Astrocyte of the spinal cord (primary cell): Measurements from ENCODE around the gene PDGFC.
A peak's percentile ranks its signal among the peaks of the same experiment; 100 is the strongest.

Experiments used
- DNase-seq: peaks from one replicate; pipeline ENCODE4 v3.0.0; 2011; ENCODE audit warnings: low read depth, low spot score
- H3K4me3 ChIP-seq: 2 replicates; pipeline ENCODE4 v1.5.1; 2011; ENCODE audit warnings: low read depth, mild to moderate bottlenecking, low read length, moderate library complexity
- in situ Hi-C: cut with HindIII; loops from 2 replicates; pipeline ENCODE4 v1.10.0; 2017; ENCODE audit warnings: low sequenced_read_pairs
- TF ChIP-seq, protein P1 (sequence below): IDR thresholded peaks from 2 replicates; pipeline ENCODE4 v1.5.1; 2012; ENCODE audit warnings: low read depth, mild to moderate bottlenecking, low read length, inconsistent platforms

Gene PDGFC, protein sequence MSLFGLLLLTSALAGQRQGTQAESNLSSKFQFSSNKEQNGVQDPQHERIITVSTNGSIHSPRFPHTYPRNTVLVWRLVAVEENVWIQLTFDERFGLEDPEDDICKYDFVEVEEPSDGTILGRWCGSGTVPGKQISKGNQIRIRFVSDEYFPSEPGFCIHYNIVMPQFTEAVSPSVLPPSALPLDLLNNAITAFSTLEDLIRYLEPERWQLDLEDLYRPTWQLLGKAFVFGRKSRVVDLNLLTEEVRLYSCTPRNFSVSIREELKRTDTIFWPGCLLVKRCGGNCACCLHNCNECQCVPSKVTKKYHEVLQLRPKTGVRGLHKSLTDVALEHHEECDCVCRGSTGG

GRCh38 chr4:156971676-156972378 lies at the start of gene PDGFC:
PDGFC (minus strand) TSS chr4:156971799; CDS start chr4:156970903, 896 bp downstream.
- DNase-seq = peak; percentile 83
- TF ChIP-seq, protein P1, sequence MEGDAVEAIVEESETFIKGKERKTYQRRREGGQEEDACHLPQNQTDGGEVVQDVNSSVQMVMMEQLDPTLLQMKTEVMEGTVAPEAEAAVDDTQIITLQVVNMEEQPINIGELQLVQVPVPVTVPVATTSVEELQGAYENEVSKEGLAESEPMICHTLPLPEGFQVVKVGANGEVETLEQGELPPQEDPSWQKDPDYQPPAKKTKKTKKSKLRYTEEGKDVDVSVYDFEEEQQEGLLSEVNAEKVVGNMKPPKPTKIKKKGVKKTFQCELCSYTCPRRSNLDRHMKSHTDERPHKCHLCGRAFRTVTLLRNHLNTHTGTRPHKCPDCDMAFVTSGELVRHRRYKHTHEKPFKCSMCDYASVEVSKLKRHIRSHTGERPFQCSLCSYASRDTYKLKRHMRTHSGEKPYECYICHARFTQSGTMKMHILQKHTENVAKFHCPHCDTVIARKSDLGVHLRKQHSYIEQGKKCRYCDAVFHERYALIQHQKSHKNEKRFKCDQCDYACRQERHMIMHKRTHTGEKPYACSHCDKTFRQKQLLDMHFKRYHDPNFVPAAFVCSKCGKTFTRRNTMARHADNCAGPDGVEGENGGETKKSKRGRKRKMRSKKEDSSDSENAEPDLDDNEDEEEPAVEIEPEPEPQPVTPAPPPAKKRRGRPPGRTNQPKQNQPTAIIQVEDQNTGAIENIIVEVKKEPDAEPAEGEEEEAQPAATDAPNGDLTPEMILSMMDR = peak; percentile 31
- in situ Hi-C loops = no loop called here
- peak within 1 kb of the TSS; percentile 60 for H3K4me3 ChIP-seq

DNA sequence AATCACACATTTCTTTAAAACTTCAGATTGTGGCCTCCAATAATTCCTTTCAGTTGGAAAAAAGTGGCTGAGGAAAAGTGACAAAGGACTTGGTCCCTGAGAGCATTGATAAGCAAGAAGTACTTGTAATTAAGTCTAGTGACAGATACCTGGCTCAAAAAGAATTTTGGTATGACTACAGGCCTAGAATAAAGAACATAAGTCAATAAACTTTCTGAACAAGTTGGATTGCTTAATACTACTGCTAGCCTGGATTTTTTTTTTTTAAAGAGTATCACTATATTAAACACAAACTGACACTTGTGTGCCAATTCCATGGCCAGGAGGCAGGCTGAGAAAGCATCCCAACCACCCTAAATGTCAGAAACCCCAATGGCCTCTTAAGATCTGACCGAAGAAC lies 49.3 kb upstream of the PDGFC start:
- no peak overlapping the region for H3K4me3 ChIP-seq
- no peak for DNase-seq
- in situ Hi-C loops = no loop called here
- TF ChIP-seq, protein P1 = no peak

GRCh38 chr4:157018920-157019490 lies 47.4 kb upstream of the PDGFC start:
- TF ChIP-seq, protein P1 = no peak
- DNase-seq = no peak
- no peak overlapping the region for H3K4me3 ChIP-seq
- in situ Hi-C loops = no loop called here

GRCh38 chr4:157014621-157015591 lies 43.3 kb upstream of the PDGFC start:
- peak; percentile 92 for DNase-seq
- in situ Hi-C loops = no loop called here
- TF ChIP-seq, protein P1 = no peak

GRCh38 chr4:157013656-157014055 lies 42.1 kb upstream of the PDGFC start:
- DNase-seq = no peak
- no peak overlapping the region for H3K4me3 ChIP-seq
- TF ChIP-seq, protein P1 = no peak
- in situ Hi-C loops = no loop called here

More at GRCh38 chr4:157014621-157015591, 43.3 kb upstream of the PDGFC start:
- H3K4me3 ChIP-seq = no peak overlapping the region

GRCh38 chr4:157012781-157013180 lies 41.2 kb upstream of the PDGFC start:
- in situ Hi-C loops = no loop called here
- TF ChIP-seq, protein P1 = no peak
- DNase-seq = peak; percentile 34
- H3K4me3 ChIP-seq = no peak overlapping the region
